B cell (primary cell): ENCODE data around the gene TMEM106C.

Experiments
- CTCF ChIP-seq: fragments of 200-600 bp; IDR thresholded peaks from one replicate; pipeline ENCODE4 v1.8.0; 2022; ENCODE audit warnings: antibody characterized with exemption, mild to moderate bottlenecking
- EZH2 ChIP-seq: IDR thresholded peaks from 2 replicates; pipeline ENCODE4 v1.6.1; 2012; ENCODE audit warnings: borderline replicate concordance, low read depth, mild to moderate bottlenecking, moderate library complexity, low read length; ENCODE audit not compliant: insufficient read depth, poor library complexity, severe bottlenecking

GRCh38 chr12:47954467-47955045 is 8.8 kb upstream of the TMEM106C start:
- TF ChIP-seq EZH2 (no peak), CTCF (no peak)
